Measurements from ENCODE around the gene GAREM1. TPM values are rescaled to one million over a fixed set of nuclear protein-coding genes. Genes with fewer than 3 reads are reported as not detected.

GAREM1 gene
- total and polyA plus RNA-seq, 12 donors = 3.5 to 69.5 (median 23.0) TPM

DNA sequence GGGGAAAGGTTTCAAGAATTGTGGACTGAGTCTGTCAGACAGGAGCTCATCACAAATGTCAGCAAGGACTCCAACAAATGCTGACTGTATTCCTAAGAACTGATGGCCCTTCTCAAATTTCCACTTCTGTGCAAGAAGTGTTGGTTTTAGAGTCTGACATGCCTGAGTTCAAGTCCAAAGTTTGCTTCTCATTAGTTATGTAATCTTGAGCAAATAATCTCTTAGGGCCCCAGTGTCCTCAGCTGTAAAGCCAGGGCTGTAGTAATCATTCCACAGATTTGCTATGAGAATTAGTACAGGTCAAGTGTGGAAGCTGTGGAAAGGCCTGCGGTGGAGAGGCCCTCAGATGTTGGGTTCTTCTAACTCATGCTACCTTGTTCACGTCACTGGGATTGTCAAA is 257.0 kb downstream of the GAREM1 start:
- no peak for DNase-seq
- Histone ChIP-seq H3K4me1 (replicated peaks in 1 of 2) (no peaks in the 10 kb centered on the region), H3K36me3 (replicated peaks in 1 of 2) (no peaks in the 10 kb centered on the region), H3K27me3 (no peaks in the 10 kb centered on the region), H3K9me3 (replicated peaks in 1 of 3) (no peaks in the 10 kb centered on the region), H3K4me3 (no peak overlapping the region), H3K27ac (no peak overlapping the region)
- TF ChIP-seq POLR2A (IDR thresholded peaks at IDR 0.05) = no peak
- TF ChIP-seq, protein P1, sequence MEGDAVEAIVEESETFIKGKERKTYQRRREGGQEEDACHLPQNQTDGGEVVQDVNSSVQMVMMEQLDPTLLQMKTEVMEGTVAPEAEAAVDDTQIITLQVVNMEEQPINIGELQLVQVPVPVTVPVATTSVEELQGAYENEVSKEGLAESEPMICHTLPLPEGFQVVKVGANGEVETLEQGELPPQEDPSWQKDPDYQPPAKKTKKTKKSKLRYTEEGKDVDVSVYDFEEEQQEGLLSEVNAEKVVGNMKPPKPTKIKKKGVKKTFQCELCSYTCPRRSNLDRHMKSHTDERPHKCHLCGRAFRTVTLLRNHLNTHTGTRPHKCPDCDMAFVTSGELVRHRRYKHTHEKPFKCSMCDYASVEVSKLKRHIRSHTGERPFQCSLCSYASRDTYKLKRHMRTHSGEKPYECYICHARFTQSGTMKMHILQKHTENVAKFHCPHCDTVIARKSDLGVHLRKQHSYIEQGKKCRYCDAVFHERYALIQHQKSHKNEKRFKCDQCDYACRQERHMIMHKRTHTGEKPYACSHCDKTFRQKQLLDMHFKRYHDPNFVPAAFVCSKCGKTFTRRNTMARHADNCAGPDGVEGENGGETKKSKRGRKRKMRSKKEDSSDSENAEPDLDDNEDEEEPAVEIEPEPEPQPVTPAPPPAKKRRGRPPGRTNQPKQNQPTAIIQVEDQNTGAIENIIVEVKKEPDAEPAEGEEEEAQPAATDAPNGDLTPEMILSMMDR (IDR thresholded peaks at IDR 0.05) = no peak
- whole genome bisulfite sequencing, 4 donors = 88 to 95% (median 92%) methylated on average over 2 of the region's 2 CpGs
- intact Hi-C loops (cut with DNase I) = no loop called here

Small RNAs within 50 kb of the gene (small RNA-seq; reads per million reads assigned to genes)
- 0 reads per million in 2 donors for gene RF00019
